WI38 (cell line): Measurements from ENCODE around the gene ELF2.
"Not testable (repeated sequence)": the region's sequence is repeated elsewhere in the genome, so short reads cannot be mapped to it uniquely, and the experiment has no call there.

Experiments
- H3K4me3 ChIP-seq: 2 replicates; pipeline ENCODE4 v1.5.1; 2011; ENCODE audit warnings: low read depth, mild to moderate bottlenecking, control low read depth, low read length
- TF ChIP-seq, protein P1 (sequence below): IDR thresholded peaks from 2 replicates; pipeline ENCODE4 v1.5.1; 2012; ENCODE audit warnings: low read depth, mild to moderate bottlenecking, control low read depth, low read length

ELF2 gene

DNA sequence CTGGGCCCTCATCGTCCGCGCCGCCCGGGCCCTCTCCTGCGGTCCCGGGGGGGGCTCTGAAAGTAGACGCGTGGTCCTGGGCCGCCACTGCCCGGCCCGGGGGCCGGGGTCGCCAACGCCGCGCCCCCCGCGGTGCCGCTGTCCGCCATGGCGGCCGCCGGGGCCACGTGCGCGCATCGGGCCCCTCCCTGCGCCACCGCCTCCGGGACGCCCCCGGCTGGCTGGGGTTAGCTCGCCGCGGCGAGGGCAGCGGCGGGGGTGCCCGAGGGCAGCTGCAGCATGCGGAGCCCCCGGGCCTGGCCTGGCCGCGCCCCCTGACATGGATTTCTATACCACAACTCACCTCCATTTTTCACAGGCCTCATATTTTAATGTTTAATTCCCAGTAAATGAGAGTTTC, 61.8 kb downstream of the ELF2 start:
- no peak overlapping the region for H3K4me3 ChIP-seq
- TF ChIP-seq, protein P1, sequence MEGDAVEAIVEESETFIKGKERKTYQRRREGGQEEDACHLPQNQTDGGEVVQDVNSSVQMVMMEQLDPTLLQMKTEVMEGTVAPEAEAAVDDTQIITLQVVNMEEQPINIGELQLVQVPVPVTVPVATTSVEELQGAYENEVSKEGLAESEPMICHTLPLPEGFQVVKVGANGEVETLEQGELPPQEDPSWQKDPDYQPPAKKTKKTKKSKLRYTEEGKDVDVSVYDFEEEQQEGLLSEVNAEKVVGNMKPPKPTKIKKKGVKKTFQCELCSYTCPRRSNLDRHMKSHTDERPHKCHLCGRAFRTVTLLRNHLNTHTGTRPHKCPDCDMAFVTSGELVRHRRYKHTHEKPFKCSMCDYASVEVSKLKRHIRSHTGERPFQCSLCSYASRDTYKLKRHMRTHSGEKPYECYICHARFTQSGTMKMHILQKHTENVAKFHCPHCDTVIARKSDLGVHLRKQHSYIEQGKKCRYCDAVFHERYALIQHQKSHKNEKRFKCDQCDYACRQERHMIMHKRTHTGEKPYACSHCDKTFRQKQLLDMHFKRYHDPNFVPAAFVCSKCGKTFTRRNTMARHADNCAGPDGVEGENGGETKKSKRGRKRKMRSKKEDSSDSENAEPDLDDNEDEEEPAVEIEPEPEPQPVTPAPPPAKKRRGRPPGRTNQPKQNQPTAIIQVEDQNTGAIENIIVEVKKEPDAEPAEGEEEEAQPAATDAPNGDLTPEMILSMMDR: no peak

DNA sequence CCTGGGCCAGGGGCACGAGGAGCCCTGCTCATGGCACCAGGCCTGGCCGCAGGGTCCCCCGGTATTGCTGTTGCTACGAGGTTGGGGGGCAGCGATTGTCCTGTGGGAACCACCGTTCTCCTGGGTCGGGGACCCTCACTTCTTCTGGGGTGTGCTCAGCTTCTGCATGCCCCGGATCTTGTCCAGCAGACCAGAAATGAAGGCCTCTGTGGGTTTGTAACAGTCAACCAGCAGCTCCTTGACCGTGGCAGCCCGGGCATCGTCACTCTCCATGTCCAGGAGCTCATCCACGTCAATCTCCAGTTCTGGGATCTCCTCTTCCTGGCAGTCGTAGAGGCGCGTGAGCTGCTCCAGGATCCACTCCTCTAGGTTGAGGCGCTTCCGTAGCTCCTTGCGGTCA, 62.2 kb downstream of the ELF2 start:
- not testable (repeated sequence) for H3K4me3 ChIP-seq

DNA sequence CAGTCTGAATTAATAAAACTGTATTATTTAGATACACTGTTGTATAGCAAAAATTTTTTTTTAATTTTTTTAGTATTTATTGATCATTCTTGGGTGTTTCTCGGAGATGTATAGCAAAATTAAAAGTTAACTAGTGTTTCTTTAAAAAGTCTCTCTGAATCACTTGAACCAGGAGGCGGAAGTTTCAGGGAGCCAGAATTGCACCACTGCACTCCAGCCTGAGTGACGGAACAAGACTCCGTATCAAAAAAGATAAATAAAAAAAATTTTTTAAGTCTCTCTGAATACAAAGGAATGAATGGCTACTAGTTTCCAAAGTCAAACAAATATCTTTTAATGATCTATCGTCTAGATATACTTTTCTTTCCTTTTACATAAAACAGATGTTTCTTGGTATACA, 64.4 kb downstream of the ELF2 start:
- TF ChIP-seq, protein P1: no peak
- H3K4me3 ChIP-seq: no peak overlapping the region

DNA sequence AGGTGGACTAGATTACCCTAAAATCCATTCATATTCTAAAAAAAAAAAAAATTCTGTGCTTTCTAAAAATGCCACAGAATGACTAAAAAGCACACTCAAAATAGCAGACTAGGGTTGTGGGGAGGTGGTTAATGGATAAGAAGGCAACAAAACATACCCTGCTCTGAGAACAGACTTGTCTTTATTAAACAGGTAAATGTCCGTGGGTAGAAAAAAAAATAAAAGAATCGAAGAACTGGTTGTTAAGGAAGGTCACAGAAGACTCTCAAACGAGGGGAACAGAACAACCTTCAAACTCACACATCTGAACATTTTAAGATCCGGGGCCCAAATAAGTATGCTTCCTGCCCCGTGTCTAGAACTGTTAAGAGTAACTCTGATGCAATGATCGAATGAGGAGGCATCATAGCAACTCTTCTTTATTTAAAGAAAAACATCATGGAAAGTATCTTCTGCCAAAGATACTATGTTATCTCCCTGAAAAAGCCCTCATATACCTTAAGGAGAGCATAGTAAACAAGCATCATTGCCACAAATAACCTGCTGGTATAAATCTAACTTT, 68.4 kb downstream of the ELF2 start:
- TF ChIP-seq, protein P1: no peak
- H3K4me3 ChIP-seq: no peak overlapping the region

DNA sequence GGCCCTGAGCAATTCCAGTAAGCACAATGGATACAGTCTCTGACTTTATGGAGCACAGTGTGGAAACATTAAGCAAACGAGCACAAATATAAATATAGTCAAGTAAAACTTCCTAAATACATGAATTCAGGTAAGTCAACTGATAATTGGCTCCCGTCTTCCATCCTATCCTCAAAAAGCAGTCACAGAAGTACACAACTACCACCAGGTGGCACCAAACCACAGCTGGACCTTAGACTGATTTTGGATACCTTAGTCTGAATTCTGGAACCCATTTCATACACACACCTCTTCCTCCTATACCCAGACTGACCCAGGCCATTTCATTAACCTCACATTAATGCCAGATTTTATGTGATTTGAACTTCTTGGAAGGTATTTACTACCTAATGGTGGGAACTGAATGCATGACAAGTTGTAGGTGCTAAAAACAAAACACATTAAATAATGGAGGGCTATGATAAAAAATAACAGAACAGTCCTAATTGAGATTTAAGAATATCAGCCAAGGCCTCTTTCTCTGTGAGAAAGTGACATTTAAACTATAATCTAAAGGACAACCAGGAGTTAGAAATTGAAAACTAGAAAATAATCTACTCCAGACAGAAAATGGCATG, 77.5 kb downstream of the ELF2 start:
- TF ChIP-seq, protein P1: peak; percentile 65
- no peak overlapping the region for H3K4me3 ChIP-seq

DNA sequence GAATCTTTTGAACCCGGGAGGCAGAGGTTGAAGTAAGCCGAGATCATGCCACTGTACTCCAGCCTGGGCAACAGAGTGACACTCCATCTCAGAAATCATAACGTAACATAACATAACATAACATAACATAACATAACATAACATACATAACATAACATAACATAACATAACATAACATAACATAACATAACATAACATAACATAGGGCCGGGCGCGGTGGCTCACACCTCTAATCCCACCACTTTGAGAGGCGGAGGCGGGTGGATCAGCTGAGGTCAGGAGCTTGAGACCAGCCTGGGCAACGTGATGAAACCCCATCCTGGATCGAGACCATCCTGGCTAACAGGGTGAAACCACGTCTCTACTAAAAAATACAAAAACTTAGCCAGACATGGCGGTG, 84.7 kb downstream of the ELF2 start:
- TF ChIP-seq, protein P1: no peak
- H3K4me3 ChIP-seq: no peak overlapping the region

DNA sequence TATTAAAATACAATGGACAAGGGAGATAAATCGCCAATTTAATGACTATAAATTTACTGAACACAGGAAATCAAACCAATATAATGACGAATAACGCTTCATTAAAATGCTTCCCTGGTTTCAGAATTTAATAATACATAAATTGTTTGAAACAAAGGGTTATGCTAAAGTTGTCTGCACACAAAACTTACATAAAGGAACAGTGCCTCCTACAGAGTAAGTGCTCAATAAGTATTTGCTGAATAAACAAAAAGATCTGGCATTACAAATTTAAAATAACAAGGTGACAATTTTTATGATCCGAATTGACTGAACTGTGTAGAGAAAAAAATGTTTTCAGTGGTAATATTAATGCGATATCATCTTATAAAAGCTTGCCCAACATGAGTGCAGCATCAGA, 91.9 kb downstream of the ELF2 start:
- peak overlapping the region; percentile 87 for H3K4me3 ChIP-seq
- TF ChIP-seq, protein P1: no peak; the same call in 1 of the 2 replicates

DNA sequence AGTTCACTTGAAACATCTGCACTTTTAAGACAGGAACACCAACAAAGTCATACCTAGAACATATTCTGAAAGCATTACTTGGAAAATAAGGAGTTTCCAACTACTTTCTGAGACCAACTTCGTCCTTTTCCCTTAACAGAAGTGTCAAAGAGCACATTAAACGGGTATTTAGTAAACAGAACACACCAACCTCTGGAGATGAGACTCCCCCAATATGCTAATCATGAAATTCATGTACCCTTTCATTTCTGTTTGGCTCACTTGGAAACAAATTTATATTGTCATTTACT, 92.3 kb downstream of the ELF2 start:
- TF ChIP-seq, protein P1: no peak
- H3K4me3 ChIP-seq: peak overlapping the region; percentile 87
